GM21447 (cell line): ENCODE measurements around the gene KDM2A.

Experiments
- ATAC-seq: cut with Tn5 transposase; IDR thresholded peaks from one replicate; pipeline ENCODE4 v1.9.1; 2021; ENCODE audit not compliant: unreplicated experiment

Gene KDM2A

GRCh38 chr11:67271205-67271540 is 152.1 kb downstream of the KDM2A start:
- no peak for ATAC-seq

GRCh38 chr11:67271541-67272284 is 152.7 kb downstream of the KDM2A start:
- ATAC-seq, result no peak

GRCh38 chr11:67272327-67273259 is 153.5 kb downstream of the KDM2A start:
- ATAC-seq, result no peak

- ATAC-seq, result no peak
Measured at GRCh38 chr11:67273260-67273990, 154.4 kb downstream of the KDM2A start.

- no peak for ATAC-seq
Measured at GRCh38 chr11:67274768-67275605, 155.9 kb downstream of the KDM2A start.

- ATAC-seq, result no peak
Measured at GRCh38 chr11:67275606-67276409, 156.7 kb downstream of the KDM2A start.

GRCh38 chr11:67276781-67277230 is 157.7 kb downstream of the KDM2A start:
- peak; percentile 27 for ATAC-seq

- ATAC-seq, result peak; percentile 63
Measured at GRCh38 chr11:67277231-67277961, 158.3 kb downstream of the KDM2A start.

GRCh38 chr11:67278135-67278938 is 159.3 kb downstream of the KDM2A start:
- no peak for ATAC-seq

GRCh38 chr11:67278939-67279588 is 160.0 kb downstream of the KDM2A start:
- no peak for ATAC-seq

- ATAC-seq, result no peak
Measured at GRCh38 chr11:67279589-67280340, 160.7 kb downstream of the KDM2A start.

GRCh38 chr11:67280341-67280787 is 161.3 kb downstream of the KDM2A start:
- ATAC-seq, result no peak

- no peak for ATAC-seq
Measured at GRCh38 chr11:67280788-67281551, 161.9 kb downstream of the KDM2A start.

GRCh38 chr11:67281552-67282150 is 162.6 kb downstream of the KDM2A start:
- ATAC-seq, result no peak

- no peak for ATAC-seq
Measured at GRCh38 chr11:67282155-67282875, 163.3 kb downstream of the KDM2A start.
